ENCODE measurements around the gene SLC19A1. TPM values are rescaled to one million over a fixed set of nuclear protein-coding genes. Genes with fewer than 3 reads are reported as not detected.

SLC19A1 gene
- polyA plus RNA-seq, 1 experiment, result 8.1 TPM

- CTCF ChIA-PET, result interaction anchor here (0.9 kb wide), 1 partner anchor 67 kb away, joined by 3 read pairs; no protein-coding TSS in a partner anchor
- Histone ChIP-seq H3K4me3 (ENCODE audit: low read depth, low read length) (no peak overlapping the region), H3K27me3 (ENCODE audit: control insufficient read depth, insufficient read depth, low read length) (no peaks in the 10 kb centered on the region), H3K36me3 (ENCODE audit: control insufficient read depth, insufficient read depth, low read length) (no peaks in the 10 kb centered on the region; the same call in none of the 2 replicates)
- POLR2A ChIA-PET, result no interaction called here
- DNase-seq (ENCODE audit: low read depth), result no peak
- no peak for TF ChIP-seq CTCF (IDR thresholded peaks at IDR 0.05; ENCODE audit: insufficient read depth, low read depth, low read length)
These were observed 3.7 kb downstream of the SLC19A1 start for GRCh38 chr21:45538381-45539045.

GRCh38 chr21:45537746-45538291 is 4.4 kb downstream of the SLC19A1 start:
- Histone ChIP-seq H3K27me3 (ENCODE audit: control insufficient read depth, insufficient read depth, low read length) (no peaks in the 10 kb centered on the region), H3K4me3 (ENCODE audit: low read depth, low read length) (no peak overlapping the region), H3K36me3 (ENCODE audit: control insufficient read depth, insufficient read depth, low read length) (no peaks in the 10 kb centered on the region; the same call in none of the 2 replicates)
- CTCF ChIA-PET, result interaction anchor here (0.9 kb wide), 1 partner anchor 66 kb away, joined by 3 read pairs; no protein-coding TSS in a partner anchor
- POLR2A ChIA-PET, result no interaction called here
- no peak for DNase-seq (ENCODE audit: low read depth)
- no peak for TF ChIP-seq CTCF (IDR thresholded peaks at IDR 0.05; ENCODE audit: insufficient read depth, low read depth, low read length)

DNA sequence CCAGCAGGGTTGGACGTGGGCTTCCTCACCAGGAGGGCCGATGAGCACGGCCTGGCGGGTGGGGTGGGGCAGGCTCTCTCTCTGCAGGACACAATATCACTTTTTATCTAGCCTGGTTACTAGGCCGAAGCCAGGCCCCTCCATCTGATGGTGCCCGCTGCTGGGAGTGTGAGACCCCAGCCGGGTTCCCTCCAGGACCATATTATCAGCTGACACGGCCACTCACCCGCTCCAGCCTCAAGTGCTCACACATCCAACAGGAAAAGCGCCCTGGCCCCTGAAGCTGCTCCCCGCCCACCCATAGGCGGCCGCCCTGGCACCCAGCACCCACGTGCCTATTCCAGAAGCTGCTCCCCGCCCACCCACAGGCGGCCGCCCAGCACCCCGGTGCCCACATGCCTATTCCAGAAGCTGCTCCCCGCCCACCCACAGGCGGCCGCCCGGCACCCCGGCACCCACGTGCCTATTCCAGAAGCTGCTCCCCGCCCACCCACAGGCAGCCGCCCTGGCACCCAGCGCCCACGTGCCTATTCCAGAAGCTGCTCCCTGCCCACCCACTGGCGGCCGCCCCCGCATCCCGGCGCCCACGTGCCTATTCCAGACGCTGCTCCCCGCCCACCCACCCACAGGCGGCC is 5.0 kb downstream of the SLC19A1 start:
- Histone ChIP-seq H3K27me3 (ENCODE audit: control insufficient read depth, insufficient read depth, low read length) (no peaks in the 10 kb centered on the region), H3K36me3 (ENCODE audit: control insufficient read depth, insufficient read depth, low read length) (no peaks in the 10 kb centered on the region; the same call in none of the 2 replicates), H3K4me3 (ENCODE audit: low read depth, low read length) (no peak overlapping the region)
- POLR2A ChIA-PET, result no interaction called here
- no peak for TF ChIP-seq CTCF (IDR thresholded peaks at IDR 0.05; ENCODE audit: insufficient read depth, low read depth, low read length)
- DNase-seq (ENCODE audit: low read depth), result no peak
- CTCF ChIA-PET, result interaction anchor here (0.9 kb wide), 1 partner anchor 66 kb away, joined by 3 read pairs; no protein-coding TSS in a partner anchor

GRCh38 chr21:45536301-45537081 is 5.7 kb downstream of the SLC19A1 start:
- no peak for DNase-seq (ENCODE audit: low read depth)
- ChIA-PET CTCF (no interaction called here), POLR2A (no interaction called here)
- Histone ChIP-seq H3K4me3 (ENCODE audit: low read depth, low read length) (no peak overlapping the region), H3K27me3 (ENCODE audit: control insufficient read depth, insufficient read depth, low read length) (no peaks in the 10 kb centered on the region), H3K36me3 (ENCODE audit: control insufficient read depth, insufficient read depth, low read length) (no peaks in the 10 kb centered on the region; the same call in none of the 2 replicates)
- no peak for TF ChIP-seq CTCF (IDR thresholded peaks at IDR 0.05; ENCODE audit: insufficient read depth, low read depth, low read length)

Measured in BJ (cell line).